K562 (cell line): ENCODE measurements around the gene RAP1A. TPM values are rescaled to one million over a fixed set of nuclear protein-coding genes. Genes with fewer than 3 reads are reported as not detected.

Source experiments
- ARID2 ChIP-seq: fragments of 450-650 bp; IDR thresholded peaks from 2 replicates; pipeline ENCODE4 v1.6.1; 2017; ENCODE audit warnings: antibody characterized with exemption, mild to moderate bottlenecking
- ARID3B ChIP-seq: fragments of 250-450 bp; sonication (Bioruptor Pico); IDR thresholded peaks from 2 replicates; pipeline ENCODE4 v1.4.0; 2020; ENCODE audit warnings: borderline replicate concordance
- ARNT ChIP-seq, 2 experiments: fragments of 450-650 bp; IDR thresholded peaks; 2 replicates each; pipeline ENCODE4 v1.6.1; 2016; ENCODE audit warnings: mild to moderate bottlenecking in 1 of 2
- ATF3 ChIP-seq, 2 experiments: fragments of 450-650 bp in 1 of 2; sonication (generic) in 1 of 2; formaldehyde crosslinking in 1 of 2; IDR thresholded peaks in 1 of 2; conservative IDR thresholded peaks in 1 of 2; 2 replicates each; pipeline versions ENCODE4 v1.6.1 to v1.8.1; 2016 to 2023; ENCODE audit warnings: mild to moderate bottlenecking in 2 of 2, moderate library complexity in 2 of 2, inconsistent platforms in 1 of 2, missing genetic modification reagents in 1 of 2
- CEBPB ChIP-seq: fragments of 450-650 bp; IDR thresholded peaks from 2 replicates; pipeline ENCODE4 v1.6.1; 2016; ENCODE audit warnings: missing genetic modification characterization, missing compliant biosample characterization
- E2F8 ChIP-seq: fragments of 450-650 bp; IDR thresholded peaks from 2 replicates; pipeline ENCODE4 v1.7.1; 2018; ENCODE audit warnings: mild to moderate bottlenecking, low read depth; ENCODE audit not compliant: partially characterized antibody
- GTF2F1 ChIP-seq: IDR thresholded peaks from 2 replicates; pipeline ENCODE4 v1.6.1; 2011; ENCODE audit warnings: low read depth, low read length, improper control_type of control experiment
- HDAC1 ChIP-seq, 2 experiments: fragments of 450-650 bp; IDR thresholded peaks; 2 replicates each; pipeline ENCODE4 v1.6.1; 2016 to 2017; ENCODE audit warnings: inconsistent platforms in 1 of 2, mild to moderate bottlenecking in 1 of 2, moderate library complexity in 1 of 2
- HNRNPK ChIP-seq: fragments of 200-400 bp; formaldehyde crosslinking; IDR thresholded peaks from one replicate; pipeline ENCODE4 v1.6.1; 2018; ENCODE audit warnings: mild to moderate bottlenecking, low read depth, low read length; ENCODE audit not compliant: poor library complexity, severe bottlenecking
- KAT8 ChIP-seq: fragments of 450-650 bp; IDR thresholded peaks from 2 replicates; pipeline ENCODE4 v1.6.1; 2016; ENCODE audit warnings: low read depth, mild to moderate bottlenecking
- KLF1 ChIP-seq: fragments of 450-650 bp; IDR thresholded peaks from 2 replicates; pipeline ENCODE4 v1.6.1; 2016; ENCODE audit warnings: missing genetic modification characterization, missing compliant biosample characterization
- NR1H2 ChIP-seq: sonication (generic); formaldehyde crosslinking; IDR thresholded peaks from 2 replicates; pipeline ENCODE4 v1.4.0; 2020; ENCODE audit warnings: mild to moderate bottlenecking, missing genetic modification reagents
- PYGO2 ChIP-seq: fragments of 450-650 bp; IDR thresholded peaks from 2 replicates; pipeline ENCODE4 v1.6.1; 2016; ENCODE audit warnings: mild to moderate bottlenecking, missing genetic modification characterization, moderate library complexity, missing compliant biosample characterization
- THRAP3 ChIP-seq: fragments of 450-650 bp; IDR thresholded peaks from 2 replicates; pipeline ENCODE4 v1.6.1; 2016; ENCODE audit warnings: mild to moderate bottlenecking, inconsistent platforms, borderline replicate concordance
- ZNF217 ChIP-seq: sonication (generic); formaldehyde crosslinking; IDR thresholded peaks from 2 replicates; pipeline ENCODE4 v1.8.0; 2022; ENCODE audit warnings: mild to moderate bottlenecking, missing genetic modification reagents
- ZNF778 ChIP-seq: fragments of 450-650 bp; formaldehyde crosslinking; IDR thresholded peaks from 2 replicates; pipeline ENCODE4 v1.4.0; 2020; ENCODE audit warnings: mild to moderate bottlenecking, moderate library complexity
- polyA plus RNA-seq, 8 experiments: library from polyadenylated mRNA; depleted of rRNA in 4 of 8; stranded (reverse) in 5 of 8; unstranded in 3 of 8; fragments of >200 nt; fragmentation: Nextera tagmentation in 2 of 8; fragmentation: Illumina TruSeq in 1 of 8; extraction: Ambion mirVana in 2 of 8; extraction: Trizol in 1 of 8; gene quantifications; 2 replicates each; pipeline versions ENCODE4 v1.2.1 to v1.2.3, GENCODE V29; 2011 to 2014; ENCODE audit warnings: inconsistent platforms in 1 of 8, missing spikeins in 1 of 8
- total RNA-seq, 7 experiments: library from RNA; depleted of rRNA in 6 of 7; stranded (reverse); fragments of >200 nt in 6 of 7; fragmentation: Illumina TruSeq in 2 of 7; extraction: Trizol in 2 of 7; gene quantifications; 2 replicates each; pipeline versions ENCODE4 v1.2.1 to v1.2.3, GENCODE V29; 2011 to 2021; ENCODE audit warnings: low replicate concordance in 1 of 7
- TF ChIP-seq, protein P1 (sequence below): sonication (generic); IDR thresholded peaks from 2 replicates; pipeline ENCODE4 v1.6.1; 2016
- TF ChIP-seq, protein P2 (sequence below): sonication (generic); formaldehyde crosslinking; IDR thresholded peaks from 2 replicates; pipeline ENCODE4 v1.8.0; 2022; ENCODE audit warnings: mild to moderate bottlenecking, missing genetic modification reagents, borderline replicate concordance

The RAP1A gene
- total and polyA plus RNA-seq, 9 of the 15 experiments (the other 6 are each of a cell fraction or from before 2014, with no cell fraction given), result 13.4 to 86.2 (median 32.5) TPM

GRCh38 chr1:111656086-111657017 lies 36.8 kb downstream of the RAP1A start (continued):
- peak; percentile 33 for TF ChIP-seq E2F8
- TF ChIP-seq ZNF778 (CRISPR knock-in tag), result no peak
- TF ChIP-seq HDAC1 (IDR thresholded peaks at IDR 0.05), result peak in 1 of 2 experiments; percentile 63; a peak in 1 of 4 replicates
- TF ChIP-seq CEBPB (tag), result peak; percentile 67
- no peak for TF ChIP-seq NR1H2 (CRISPR knock-in tag)
- TF ChIP-seq KLF1 (tag), result no peak
- no peak for TF ChIP-seq PYGO2 (tag)
- no peak for TF ChIP-seq GTF2F1
- TF ChIP-seq, protein P1, sequence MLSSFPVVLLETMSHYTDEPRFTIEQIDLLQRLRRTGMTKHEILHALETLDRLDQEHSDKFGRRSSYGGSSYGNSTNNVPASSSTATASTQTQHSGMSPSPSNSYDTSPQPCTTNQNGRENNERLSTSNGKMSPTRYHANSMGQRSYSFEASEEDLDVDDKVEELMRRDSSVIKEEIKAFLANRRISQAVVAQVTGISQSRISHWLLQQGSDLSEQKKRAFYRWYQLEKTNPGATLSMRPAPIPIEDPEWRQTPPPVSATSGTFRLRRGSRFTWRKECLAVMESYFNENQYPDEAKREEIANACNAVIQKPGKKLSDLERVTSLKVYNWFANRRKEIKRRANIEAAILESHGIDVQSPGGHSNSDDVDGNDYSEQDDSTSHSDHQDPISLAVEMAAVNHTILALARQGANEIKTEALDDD, result no peak
- no peak for TF ChIP-seq HNRNPK
- 0 out of 4 replicates have a peak, but pooled peaks of 1 of the 2 experiments have one; percentile 32 for TF ChIP-seq ARNT (IDR thresholded peaks at IDR 0.05)
- no peak for TF ChIP-seq ZNF217 (CRISPR knock-in tag)
- no peak for TF ChIP-seq ATF3 (IDR thresholded peaks at IDR 0.05)
- TF ChIP-seq ATF3 (CRISPR knock-in tag; conservative IDR thresholded peaks at IDR 0.05), result no peak
- no peak for TF ChIP-seq KAT8
- TF ChIP-seq ARID3B (CRISPR knock-in tag), result no peak
- peak; percentile 79; the same call in 1 of the 2 replicates for TF ChIP-seq ARID2
- TF ChIP-seq, protein P2, sequence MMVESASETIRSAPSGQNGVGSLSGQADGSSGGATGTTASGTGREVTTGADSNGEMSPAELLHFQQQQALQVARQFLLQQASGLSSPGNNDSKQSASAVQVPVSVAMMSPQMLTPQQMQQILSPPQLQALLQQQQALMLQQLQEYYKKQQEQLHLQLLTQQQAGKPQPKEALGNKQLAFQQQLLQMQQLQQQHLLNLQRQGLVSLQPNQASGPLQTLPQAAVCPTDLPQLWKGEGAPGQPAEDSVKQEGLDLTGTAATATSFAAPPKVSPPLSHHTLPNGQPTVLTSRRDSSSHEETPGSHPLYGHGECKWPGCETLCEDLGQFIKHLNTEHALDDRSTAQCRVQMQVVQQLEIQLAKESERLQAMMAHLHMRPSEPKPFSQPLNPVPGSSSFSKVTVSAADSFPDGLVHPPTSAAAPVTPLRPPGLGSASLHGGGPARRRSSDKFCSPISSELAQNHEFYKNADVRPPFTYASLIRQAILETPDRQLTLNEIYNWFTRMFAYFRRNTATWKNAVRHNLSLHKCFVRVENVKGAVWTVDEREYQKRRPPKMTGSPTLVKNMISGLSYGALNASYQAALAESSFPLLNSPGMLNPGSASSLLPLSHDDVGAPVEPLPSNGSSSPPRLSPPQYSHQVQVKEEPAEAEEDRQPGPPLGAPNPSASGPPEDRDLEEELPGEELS, result no peak
- 0 out of 2 replicates have a peak, but pooled peaks have one; percentile 41 for TF ChIP-seq THRAP3
